K562 (cell line): Measurements from ENCODE around the gene ZBTB47. TPM values are rescaled to one million over a fixed set of nuclear protein-coding genes. Genes with fewer than 3 reads are reported as not detected.

Experiments
- ATAC-seq: fragments of 200-7000 bp; cut with Tn5 transposase; 3 replicates; pipeline ENCODE4 v1.9.1; 2020; ENCODE audit warnings: moderate library complexity
- BruUV-seq: library from RNA; stranded (reverse); fragments of 400-500 nt; replicated peaks from 2 replicates; lab custom pipeline; 2021; lab: Mats Ljungman, UMichigan
- CTCF ChIA-PET: fragments of 300-600 bp; formaldehyde crosslinking; extraction: SDS; loops from one replicate; lab custom pipeline; 2021; ENCODE audit warnings: low intra/inter-chr PET ratio; lab: Yijun Ruan, JAX
- POLR2A ChIA-PET: fragments of 300-600, 350-650 bp; sonication (Branson Sonifier 250); formaldehyde crosslinking; extraction: SDS; loops from one replicate; lab custom pipeline; 2021; ENCODE audit warnings: antibody characterized with exemption, inconsistent platforms; lab: Yijun Ruan, JAX
- DNase-seq, 4 experiments: peaks; one replicate each; pipeline versions ENCODE4 v3.0.0 to v3.0.0-alpha.2; 2011 to 2018; ENCODE audit warnings: low spot score in 3 of 4, mixed read lengths in 3 of 4; ENCODE audit errors: extremely low read depth in 1 of 4
- FAIRE-seq: peaks from 2 replicates; lab custom pipeline; 2011; peaks lifted over from hg19 to GRCh38; lab: Jason Lieb, UNC
- H2AFZ ChIP-seq: 2 replicates; pipeline ENCODE4 v1.6.0; 2011; ENCODE audit warnings: low read depth, low read length, control low read depth, inconsistent platforms
- H3K27ac ChIP-seq: fragments of 200-600 bp; 3 replicates; pipeline ENCODE4 v1.8.0; 2011; ENCODE audit warnings: low read depth, mild to moderate bottlenecking, control low read depth, inconsistent platforms, low read length, moderate library complexity, mixed read lengths; ENCODE audit errors: extremely low read depth
- H3K27me3 ChIP-seq, 2 experiments: fragments of 300-600 bp in 1 of 2; 2 replicates in 1 of 2; 3 replicates in 1 of 2; pipeline versions ENCODE4 v1.6.0 to v1.8.0; 2011; ENCODE audit warnings: inconsistent platforms in 2 of 2, low read length in 2 of 2, mild to moderate bottlenecking in 1 of 2, mixed read lengths in 1 of 2, moderate library complexity in 1 of 2; ENCODE audit not compliant: control insufficient read depth in 2 of 2, insufficient read depth in 2 of 2
- H3K36me3 ChIP-seq: fragments of 300-600 bp; 3 replicates; pipeline ENCODE4 v1.8.0; 2011; ENCODE audit warnings: mild to moderate bottlenecking, low read length, inconsistent platforms; ENCODE audit not compliant: control insufficient read depth, insufficient read depth
- H3K4me1 ChIP-seq, 2 experiments: fragments of 200-600 bp in 1 of 2; replicated peaks in 1 of 2; 2 replicates in 1 of 2; 3 replicates in 1 of 2; pipeline versions ENCODE4 v1.5.1 to v1.8.0; 2011; ENCODE audit warnings: inconsistent platforms in 2 of 2, low read length in 2 of 2, mild to moderate bottlenecking in 1 of 2, mixed read lengths in 1 of 2, moderate library complexity in 1 of 2; ENCODE audit not compliant: control insufficient read depth in 2 of 2, insufficient read depth in 2 of 2
- H3K4me2 ChIP-seq: 2 replicates; pipeline ENCODE4 v1.6.1; 2011; ENCODE audit warnings: low read length, control low read depth, inconsistent platforms, mixed read lengths; ENCODE audit not compliant: insufficient read depth
- H3K4me3 ChIP-seq: fragments of 200-600 bp; sonication (generic), shearing (Covaris generic); 2 replicates; pipeline ENCODE4 v1.5.1; 2016; ENCODE audit warnings: control low read depth, inconsistent platforms
- H3K79me2 ChIP-seq: fragments of 200-600 bp; 3 replicates; pipeline ENCODE4 v1.8.0; 2011; ENCODE audit warnings: low read length, inconsistent platforms; ENCODE audit not compliant: control insufficient read depth, insufficient read depth
- H3K9ac ChIP-seq, 2 experiments: 2 replicates each; pipeline versions ENCODE4 v1.6.0 to v1.6.1; 2011; ENCODE audit warnings: low read depth in 2 of 2, low read length in 2 of 2, control low read depth in 1 of 2, inconsistent platforms in 1 of 2, mild to moderate bottlenecking in 1 of 2, mixed read lengths in 1 of 2; ENCODE audit not compliant: insufficient read depth in 1 of 2
- H3K9me1 ChIP-seq: one replicate; pipeline ENCODE4 v1.6.0; 2011; ENCODE audit warnings: inconsistent platforms, mild to moderate bottlenecking, low read length, moderate library complexity; ENCODE audit not compliant: control insufficient read depth, insufficient read depth
- H3K9me3 ChIP-seq: replicated peaks from 2 replicates; pipeline ENCODE4 v1.5.1; 2011; ENCODE audit warnings: low read depth, low read length, inconsistent platforms; ENCODE audit not compliant: control insufficient read depth, insufficient read depth
- H4K20me1 ChIP-seq: replicated peaks from 2 replicates; pipeline ENCODE4 v1.6.1; 2011; ENCODE audit warnings: low read length, inconsistent platforms, mixed read lengths; ENCODE audit not compliant: control insufficient read depth, insufficient read depth
- C11orf30 ChIP-seq: fragments of 450-650 bp; IDR thresholded peaks from 2 replicates; pipeline ENCODE4 v1.6.1; 2016; ENCODE audit warnings: low read depth, mild to moderate bottlenecking
- NONO ChIP-seq, 2 experiments: fragments of 200-400 bp in 1 of 2; fragments of 450-650 bp in 1 of 2; formaldehyde crosslinking in 1 of 2; IDR thresholded peaks; 2 replicates each; pipeline ENCODE4 v1.6.1; 2017; ENCODE audit warnings: low read depth in 2 of 2, mild to moderate bottlenecking in 2 of 2, moderate library complexity in 2 of 2, low read length in 1 of 2
- SPI1 ChIP-seq: IDR thresholded peaks from 2 replicates; pipeline ENCODE4 v1.6.1; 2011; ENCODE audit warnings: low read depth, low read length, control low read depth, borderline replicate concordance
- ZBTB11 ChIP-seq, 3 experiments: fragments of 200-800 bp in 1 of 3; fragments of 250-450 bp in 1 of 3; fragments of 450-650 bp in 1 of 3; sonication (Bioruptor Pico) in 1 of 3; sonication (Bioruptor generic) in 1 of 3; formaldehyde crosslinking in 1 of 3; IDR thresholded peaks; 2 replicates each; pipeline versions ENCODE4 v1.6.1 to v1.8.0; 2016 to 2022; ENCODE audit warnings: mild to moderate bottlenecking in 2 of 3, missing genetic modification characterization in 2 of 3, missing compliant biosample characterization in 1 of 3, moderate library complexity in 1 of 3
- ZFP1 ChIP-seq: fragments of 450-650 bp; formaldehyde crosslinking; IDR thresholded peaks from 2 replicates; pipeline ENCODE4 v1.4.0; 2020; ENCODE audit warnings: mild to moderate bottlenecking, mixed read lengths
- ZNF232 ChIP-seq: sonication (generic); formaldehyde crosslinking; IDR thresholded peaks from 2 replicates; pipeline ENCODE4 v1.8.0; 2022; ENCODE audit warnings: mild to moderate bottlenecking, missing genetic modification reagents
- ZNF780A ChIP-seq: fragments of 250-450 bp; sonication (Bioruptor Pico); IDR thresholded peaks from 2 replicates; pipeline ENCODE4 v1.5.0; 2021; ENCODE audit warnings: mild to moderate bottlenecking
- WGBS: fragments of 100-300 bp; shearing (Covaris generic); methylation state at CpG from one replicate; pipeline ENCODE4 v1.1.6; 2016; ENCODE audit warnings: low coverage, mixed read lengths; ENCODE audit not compliant: insufficient coverage; ENCODE audit errors: missing lambda C conversion rate; 5-methylcytosine and 5-hydroxymethylcytosine counted together
- in situ Hi-C: fragments of 300-500 bp; cut with MboI; formaldehyde crosslinking; loops from 4 replicates; pipeline ENCODE4 v1.15.0; 2018; ENCODE audit warnings: inconsistent platforms, mixed read lengths
- intact Hi-C: fragments of 100-400 bp; cut with micrococcal nuclease; formaldehyde crosslinking; loops from 2 replicates; pipeline ENCODE4 v1.14.2; 2022
- polyA plus RNA-seq, 8 experiments: library from polyadenylated mRNA; depleted of rRNA in 4 of 8; stranded (reverse) in 5 of 8; unstranded in 3 of 8; fragments of >200 nt; fragmentation: Nextera tagmentation in 2 of 8; fragmentation: Illumina TruSeq in 1 of 8; extraction: Ambion mirVana in 2 of 8; extraction: Trizol in 1 of 8; gene quantifications; 2 replicates each; pipeline versions ENCODE4 v1.2.1 to v1.2.3, GENCODE V29; 2011 to 2014; ENCODE audit warnings: inconsistent platforms in 1 of 8, missing spikeins in 1 of 8
- total RNA-seq, 7 experiments: library from RNA; depleted of rRNA in 6 of 7; stranded (reverse); fragments of >200 nt in 6 of 7; fragmentation: Illumina TruSeq in 2 of 7; extraction: Trizol in 2 of 7; gene quantifications; 2 replicates each; pipeline versions ENCODE4 v1.2.1 to v1.2.3, GENCODE V29; 2011 to 2021; ENCODE audit warnings: low replicate concordance in 1 of 7
- TF ChIP-seq, protein P1 (sequence below): fragments of 250-450 bp; sonication (Bioruptor Pico); IDR thresholded peaks from 2 replicates; pipeline ENCODE4 v1.5.0; 2020; ENCODE audit warnings: mild to moderate bottlenecking, borderline replicate concordance

The ZBTB47 gene
- total and polyA plus RNA-seq, 9 of the 15 experiments (the other 6 are each of a cell fraction or from before 2014, with no cell fraction given) = 0.11 to 4.6 (median 1.7) TPM; not detected in 1

GRCh38 chr3:42685891-42686820, 32.7 kb downstream of the ZBTB47 start:
- Histone ChIP-seq H3K79me2 (no peaks in the 10 kb centered on the region), H2AFZ (no peak overlapping the region), H4K20me1 (peaks cover 10% of the 10 kb centered on the region; the same call in 1 of the 2 replicates), H3K4me3 (no peak overlapping the region), H3K4me1 (peaks cover 3 to 26% of the 10 kb centered on the region in 2 experiments; a peak in 3 of 5 replicates), H3K9me1 (peaks cover 5% of the 10 kb centered on the region), H3K9me3 (no peaks in the 10 kb centered on the region), H3K27ac (no peak overlapping the region), H3K4me2 (no peak overlapping the region), H3K9ac (no peak overlapping the region), H3K36me3 (no peaks in the 10 kb centered on the region), H3K27me3 (peaks cover 33 to 71% of the 10 kb centered on the region in 2 experiments)
- ChIA-PET CTCF (no interaction called here), POLR2A (interaction anchor here (0.6 kb wide), 1 partner anchor 256 kb away, joined by 3 read pairs; no protein-coding TSS in a partner anchor)
- no TSS peak for BruUV-seq
- WGBS = 47% methylated on average over 77 of the region's 80 CpGs
- DNase-seq (no peak), FAIRE-seq (no peak), ATAC-seq (no peak)
- in situ Hi-C loops (no loop called here), intact Hi-C loops (no loop called here)
- no peak for TF ChIP-seq ZNF780A
- no peak for TF ChIP-seq ZFP1
- no peak for TF ChIP-seq C11orf30
- TF ChIP-seq NONO (IDR thresholded peaks at IDR 0.05; ENCODE audit: low read depth in 2 of 2, low read length in 1 of 2) = no peak
- no peak for TF ChIP-seq ZBTB11 (CRISPR knock-in tag; IDR thresholded peaks at IDR 0.05)
- TF ChIP-seq ZNF232 (CRISPR knock-in tag) = no peak
- TF ChIP-seq, protein P1, sequence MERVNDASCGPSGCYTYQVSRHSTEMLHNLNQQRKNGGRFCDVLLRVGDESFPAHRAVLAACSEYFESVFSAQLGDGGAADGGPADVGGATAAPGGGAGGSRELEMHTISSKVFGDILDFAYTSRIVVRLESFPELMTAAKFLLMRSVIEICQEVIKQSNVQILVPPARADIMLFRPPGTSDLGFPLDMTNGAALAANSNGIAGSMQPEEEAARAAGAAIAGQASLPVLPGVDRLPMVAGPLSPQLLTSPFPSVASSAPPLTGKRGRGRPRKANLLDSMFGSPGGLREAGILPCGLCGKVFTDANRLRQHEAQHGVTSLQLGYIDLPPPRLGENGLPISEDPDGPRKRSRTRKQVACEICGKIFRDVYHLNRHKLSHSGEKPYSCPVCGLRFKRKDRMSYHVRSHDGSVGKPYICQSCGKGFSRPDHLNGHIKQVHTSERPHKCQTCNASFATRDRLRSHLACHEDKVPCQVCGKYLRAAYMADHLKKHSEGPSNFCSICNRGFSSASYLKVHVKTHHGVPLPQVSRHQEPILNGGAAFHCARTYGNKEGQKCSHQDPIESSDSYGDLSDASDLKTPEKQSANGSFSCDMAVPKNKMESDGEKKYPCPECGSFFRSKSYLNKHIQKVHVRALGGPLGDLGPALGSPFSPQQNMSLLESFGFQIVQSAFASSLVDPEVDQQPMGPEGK (CRISPR knock-in tag) = no peak
- no peak for TF ChIP-seq SPI1
